Liver (tissue), 9 donors: ENCODE measurements around the gene MEIOB. TPM values are rescaled to one million over a fixed set of nuclear protein-coding genes. Genes with fewer than 3 reads are reported as not detected.

Experiments
- DNase-seq: peaks from one replicate; pipeline ENCODE4 v3.0.0-alpha.2; 2017; ENCODE audit warnings: low spot score
- H3K27ac ChIP-seq, 2 donors: one replicate each; pipeline ENCODE4 v1.7.0; 2013; ENCODE audit warnings: inconsistent platforms in 2 of 2, low read length in 2 of 2, control low read depth in 1 of 2, low read depth in 1 of 2, mild to moderate bottlenecking in 1 of 2
- H3K27me3 ChIP-seq, 4 donors: one replicate each; pipeline versions ENCODE4 v1.6.1 to v1.7.0; 2013; ENCODE audit warnings: low read length in 3 of 4, inconsistent platforms in 1 of 4, mild to moderate bottlenecking in 1 of 4, moderate library complexity in 1 of 4; ENCODE audit not compliant: control insufficient read depth in 4 of 4, insufficient read depth in 4 of 4
- H3K36me3 ChIP-seq, 4 donors: one replicate each; pipeline versions ENCODE4 v1.6.1 to v1.7.0; 2013; ENCODE audit warnings: low read length in 3 of 4, mild to moderate bottlenecking in 3 of 4, low read depth in 1 of 4, moderate library complexity in 1 of 4; ENCODE audit not compliant: control insufficient read depth in 4 of 4, insufficient read depth in 3 of 4
- H3K4me1 ChIP-seq, 4 donors: one replicate each; pipeline versions ENCODE4 v1.6.1 to v1.7.0; 2013; ENCODE audit warnings: low read length in 3 of 4, mild to moderate bottlenecking in 3 of 4, moderate library complexity in 1 of 4; ENCODE audit not compliant: control insufficient read depth in 4 of 4, insufficient read depth in 4 of 4
- H3K4me3 ChIP-seq, 3 donors: one replicate each; pipeline versions ENCODE4 v1.6.1 to v1.7.0; 2013; ENCODE audit warnings: low read length in 3 of 3, control low read depth in 1 of 3, low read depth in 1 of 3, mild to moderate bottlenecking in 1 of 3
- H3K9ac ChIP-seq, 2 donors: one replicate each; pipeline ENCODE4 v1.7.0; 2013; ENCODE audit warnings: low read length in 2 of 2, mild to moderate bottlenecking in 2 of 2, moderate library complexity in 2 of 2, control low read depth in 1 of 2, low read depth in 1 of 2
- H3K9me3 ChIP-seq, 4 donors: one replicate each; pipeline versions ENCODE4 v1.6.1 to v1.7.0; 2013; ENCODE audit warnings: low read length in 3 of 4; ENCODE audit not compliant: control insufficient read depth in 4 of 4
- ATF3 ChIP-seq: IDR thresholded peaks from 2 replicates; pipeline ENCODE4 v1.6.1; 2016; ENCODE audit warnings: antibody characterized with exemption
- CTCF ChIP-seq: fragments of 150-350 bp; IDR thresholded peaks from 2 replicates; pipeline ENCODE4 v1.5.1; 2017; ENCODE audit warnings: improper control_type of control experiment, low read depth, low read length; ENCODE audit not compliant: missing input control
- EGR1 ChIP-seq, 2 donors: IDR thresholded peaks; 2 replicates each; pipeline ENCODE4 v1.6.1; 2016 to 2018; ENCODE audit warnings: antibody characterized with exemption in 2 of 2, low read depth in 2 of 2
- FOXA1 ChIP-seq: IDR thresholded peaks from 2 replicates; pipeline ENCODE4 v1.6.1; 2016; ENCODE audit warnings: antibody characterized with exemption
- FOXA2 ChIP-seq: IDR thresholded peaks from 2 replicates; pipeline ENCODE4 v1.6.1; 2016; ENCODE audit warnings: antibody characterized with exemption
- HNF4A ChIP-seq, 2 donors: conservative IDR thresholded peaks; 2 replicates each; pipeline ENCODE4 v1.6.1; 2016; ENCODE audit warnings: antibody characterized with exemption in 2 of 2, mild to moderate bottlenecking in 2 of 2
- HNF4G ChIP-seq: IDR thresholded peaks from 2 replicates; pipeline ENCODE4 v1.6.1; 2016; ENCODE audit warnings: antibody characterized with exemption
- JUND ChIP-seq, 2 donors: IDR thresholded peaks; 2 replicates each; pipeline ENCODE4 v1.6.1; 2016; ENCODE audit warnings: antibody characterized with exemption in 2 of 2
- MAX ChIP-seq: IDR thresholded peaks from 2 replicates; pipeline ENCODE4 v1.6.1; 2016; ENCODE audit warnings: antibody characterized with exemption
- NR2F2 ChIP-seq: IDR thresholded peaks from 2 replicates; pipeline ENCODE4 v1.6.1; 2016; ENCODE audit warnings: antibody characterized with exemption
- RAD21 ChIP-seq, 2 donors: IDR thresholded peaks; 2 replicates each; pipeline ENCODE4 v1.6.1; 2016; ENCODE audit warnings: antibody characterized with exemption in 2 of 2, mild to moderate bottlenecking in 2 of 2
- REST ChIP-seq: IDR thresholded peaks from 2 replicates; pipeline ENCODE4 v1.6.1; 2016; ENCODE audit warnings: antibody characterized with exemption, mild to moderate bottlenecking
- RXRA ChIP-seq, 2 donors: IDR thresholded peaks; 2 replicates each; pipeline ENCODE4 v1.6.1; 2017 to 2018; ENCODE audit warnings: antibody characterized with exemption in 2 of 2, mild to moderate bottlenecking in 1 of 2
- TAF1 ChIP-seq: conservative IDR thresholded peaks from 2 replicates; pipeline ENCODE4 v1.6.1; 2016; ENCODE audit warnings: antibody characterized with exemption, mild to moderate bottlenecking
- YY1 ChIP-seq: IDR thresholded peaks from 2 replicates; pipeline ENCODE4 v1.6.1; 2016; ENCODE audit warnings: antibody characterized with exemption, mild to moderate bottlenecking
- ZBTB33 ChIP-seq: IDR thresholded peaks from 2 replicates; pipeline ENCODE4 v1.6.1; 2016; ENCODE audit warnings: antibody characterized with exemption
- WGBS: extraction: QIAGEN DNeasy Blood & Tissue Kit; methylation state at CpG from one replicate; pipeline ENCODE4 v1.1.7; 2013; 5-methylcytosine and 5-hydroxymethylcytosine counted together
- polyA plus RNA-seq, 2 donors: library from polyadenylated mRNA; stranded (reverse) in 1 of 2; unstranded in 1 of 2; fragments of 200-250 nt in 1 of 2; fragments of >200 nt in 1 of 2; fragmentation: Nextera tagmentation in 1 of 2; extraction: Ambion mirVana in 1 of 2; gene quantifications; one replicate each; pipeline versions ENCODE4 v1.2.1 to v1.2.3, GENCODE V29; 2013 to 2015
- total RNA-seq, 2 donors: library from RNA; depleted of rRNA; stranded (reverse); fragments of >200 nt; gene quantifications; one replicate each; pipeline ENCODE4 v1.2.3, GENCODE V29; 2014
- donor health status: healthy.
- donor health status: healthy.
- donor health status: healthy.
- donor health status: healthy.
- donor health status: healthy.

MEIOB gene
- total and polyA plus RNA-seq, 4 donors = 0.33 to 2.2 TPM; not detected in 2

- Histone ChIP-seq H3K9me3 (no peaks in the 10 kb centered on the region), H3K27me3 (no peaks in the 10 kb centered on the region), H3K9ac (no peak overlapping the region), H3K4me3 (no peak overlapping the region), H3K36me3 (no peaks in the 10 kb centered on the region), H3K4me1 (peaks cover 0 to 8% (median 4%) of the 10 kb centered on the region in 4 donors), H3K27ac (no peak overlapping the region)
- WGBS = 86% methylated on average over 27 of the region's 27 CpGs
- DNase-seq = no peak
- TF ChIP-seq FOXA2 (no peak), HNF4A (conservative IDR thresholded peaks at IDR 0.05) (no peak), EGR1 (IDR thresholded peaks at IDR 0.05; ENCODE audit: low read depth in 2 of 2) (no peak), REST (no peak), FOXA1 (no peak), ZBTB33 (no peak), TAF1 (no peak), CTCF (no peak), RAD21 (IDR thresholded peaks at IDR 0.05) (no peak), ATF3 (no peak), YY1 (no peak), HNF4G (no peak), NR2F2 (no peak), JUND (IDR thresholded peaks at IDR 0.05) (no peak), RXRA (IDR thresholded peaks at IDR 0.05) (no peak), MAX (no peak)
Measured at GRCh38 chr16:1895949-1896675, 24.1 kb upstream of the MEIOB start.
